PC-3 (cell line): ENCODE measurements around the gene CPZ. TPM values are rescaled to one million over a fixed set of nuclear protein-coding genes. Genes with fewer than 3 reads are reported as not detected.

Source experiments
- ATAC-seq: fragments of 200-7000 bp; cut with Tn5 transposase; 2 replicates; pipeline ENCODE4 v1.9.1; 2020; ENCODE audit warnings: mild to moderate bottlenecking, moderate library complexity
- BruUV-seq: library from RNA; stranded (reverse); fragments of 400-500 nt; replicated peaks from 2 replicates; lab custom pipeline; 2021; lab: Mats Ljungman, UMichigan
- CTCF ChIA-PET: fragments of 300-600 bp; sonication (Branson Sonifier 250); formaldehyde crosslinking; loops from one replicate; lab custom pipeline; 2022; ENCODE audit warnings: antibody characterized with exemption; lab: Charles Lee
- POLR2A ChIA-PET: fragments of 300-600 bp; sonication (Branson Sonifier 250); formaldehyde crosslinking; loops from one replicate; lab custom pipeline; 2022; ENCODE audit warnings: antibody characterized with exemption; ENCODE audit not compliant: unreplicated experiment; lab: Charles Lee
- DNase-seq: peaks from one replicate; pipeline ENCODE4 v3.0.0-alpha.2; 2015
- H2AFZ ChIP-seq: fragments of 300-600 bp; sonication (generic); 2 replicates; pipeline ENCODE4 v1.6.0; 2016; ENCODE audit warnings: antibody characterized with exemption, low read length
- H3F3A ChIP-seq: fragments of 300-600 bp; sonication (generic); one replicate; pipeline ENCODE4 v1.6.0; 2017; ENCODE audit warnings: antibody characterized with exemption, low read length, control low read depth, mild to moderate bottlenecking; ENCODE audit not compliant: unreplicated experiment
- H3K27ac ChIP-seq: fragments of 300-600 bp; sonication (generic); 2 replicates; pipeline ENCODE4 v1.5.1; 2016; ENCODE audit warnings: mild to moderate bottlenecking, low read length
- H3K27me3 ChIP-seq: fragments of 300-600 bp; sonication (generic); 2 replicates; pipeline ENCODE4 v1.6.1; 2016; ENCODE audit warnings: low read length, mixed read lengths
- H3K36me3 ChIP-seq: fragments of 300-600 bp; sonication (generic); 2 replicates; pipeline ENCODE4 v1.6.1; 2016; ENCODE audit warnings: low read depth, mixed run types, low read length, mixed read lengths
- H3K4me1 ChIP-seq: fragments of 300-600 bp; sonication (generic); 2 replicates; pipeline ENCODE4 v1.5.1; 2016; ENCODE audit warnings: low read length; ENCODE audit not compliant: insufficient read depth
- H3K4me2 ChIP-seq: fragments of 300-600 bp; sonication (generic); 2 replicates; pipeline ENCODE4 v1.6.0; 2016; ENCODE audit warnings: low read length
- H3K4me3 ChIP-seq: fragments of 300-600 bp; sonication (generic); 2 replicates; pipeline ENCODE4 v1.5.1; 2016; ENCODE audit warnings: mild to moderate bottlenecking, low read length, mixed read lengths
- H3K79me2 ChIP-seq: fragments of 300-600 bp; sonication (generic); 2 replicates; pipeline ENCODE4 v1.6.1; 2017; ENCODE audit warnings: low read length, mixed read lengths
- H3K9ac ChIP-seq: fragments of 300-600 bp; sonication (generic); 2 replicates; pipeline ENCODE4 v1.6.0; 2016; ENCODE audit warnings: mild to moderate bottlenecking, low read length
- H3K9me2 ChIP-seq: fragments of 300-600 bp; sonication (generic); replicated peaks from 2 replicates; pipeline ENCODE4 v1.6.1; 2016; ENCODE audit warnings: mixed run types, low read length, mixed read lengths
- H3K9me3 ChIP-seq: fragments of 300-600 bp; sonication (generic); 2 replicates; pipeline ENCODE4 v1.6.1; 2016; ENCODE audit warnings: low read length, mixed read lengths
- H4K20me1 ChIP-seq: fragments of 300-600 bp; sonication (generic); 2 replicates; pipeline ENCODE4 v1.6.1; 2016; ENCODE audit warnings: low read length, mixed read lengths
- EZH2 ChIP-seq: fragments of 300-600 bp; sonication (generic); IDR thresholded peaks from one replicate; pipeline ENCODE4 v1.6.1; 2017; ENCODE audit warnings: antibody characterized with exemption, mild to moderate bottlenecking, low read length; ENCODE audit not compliant: unreplicated experiment
- EZH2phosphoT487 ChIP-seq: fragments of 300-600 bp; sonication (generic); IDR thresholded peaks from 2 replicates; pipeline ENCODE4 v1.6.1; 2018; ENCODE audit warnings: mild to moderate bottlenecking, antibody characterized with exemption, low read length, borderline replicate concordance
- intact Hi-C: fragments of 100-400 bp; cut with micrococcal nuclease; formaldehyde crosslinking; loops from 2 replicates; pipeline ENCODE4 v1.9.0; 2023
- total RNA-seq: library from RNA; depleted of rRNA; stranded (reverse); fragments of >200 nt; gene quantifications from 2 replicates; pipeline ENCODE4 v1.2.3, GENCODE V29; 2014
- TF ChIP-seq, protein P1 (sequence below): fragments of 300-600 bp; sonication (generic); conservative IDR thresholded peaks from 2 replicates; pipeline ENCODE4 v1.5.1; 2017; ENCODE audit warnings: antibody characterized with exemption, low read depth, mild to moderate bottlenecking, low read length

CPZ gene
- total RNA-seq, 1 experiment from 2014 or later, result 27.9 TPM

DNA sequence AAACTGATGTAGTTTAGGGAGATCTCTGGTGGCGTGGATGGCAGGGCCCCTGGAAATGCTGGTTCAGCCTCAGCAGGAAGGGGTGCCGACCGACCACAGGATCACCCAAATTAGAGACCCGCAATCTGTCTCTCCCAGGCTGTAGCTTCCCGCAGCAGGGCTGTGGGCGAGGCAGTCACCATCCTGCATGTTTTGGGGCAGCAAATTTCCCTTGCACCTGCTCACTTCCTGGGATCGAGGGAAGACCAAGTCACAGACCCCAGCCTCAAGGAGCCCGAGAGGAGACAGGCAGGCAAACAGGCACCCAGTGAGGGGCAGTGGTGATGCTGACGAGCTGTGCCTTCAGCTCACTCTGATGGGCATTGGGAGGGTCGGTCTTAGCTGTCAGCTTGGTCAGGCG, 33.6 kb upstream of the CPZ start:
- H3K4me3 ChIP-seq, result no peak overlapping the region
- H2AFZ ChIP-seq, result no peak overlapping the region
- H3K36me3 ChIP-seq, result no peaks in the 10 kb centered on the region
- H3F3A ChIP-seq, result no peaks in the 10 kb centered on the region
- H4K20me1 ChIP-seq, result no peaks in the 10 kb centered on the region
- peak overlapping the region; percentile 92 for H3K27ac ChIP-seq
- BruUV-seq, result no TSS peak
- H3K9ac ChIP-seq, result peak overlapping the region; percentile 31; the same call in 1 of the 2 replicates
- no peaks in the 10 kb centered on the region for H3K9me2 ChIP-seq
- no peaks in the 10 kb centered on the region for H3K79me2 ChIP-seq
- intact Hi-C loops, result no loop called here
- ChIA-PET POLR2A (no interaction called here), CTCF (no interaction called here)
- no peak for DNase-seq
- H3K27me3 ChIP-seq, result no peaks in the 10 kb centered on the region
- no peak for ATAC-seq
- H3K9me3 ChIP-seq, result no peaks in the 10 kb centered on the region
- peak overlapping the region; percentile 67 for H3K4me2 ChIP-seq
- peaks cover 59% of the 10 kb centered on the region for H3K4me1 ChIP-seq
- TF ChIP-seq EZH2, result no peak
- TF ChIP-seq, protein P1, sequence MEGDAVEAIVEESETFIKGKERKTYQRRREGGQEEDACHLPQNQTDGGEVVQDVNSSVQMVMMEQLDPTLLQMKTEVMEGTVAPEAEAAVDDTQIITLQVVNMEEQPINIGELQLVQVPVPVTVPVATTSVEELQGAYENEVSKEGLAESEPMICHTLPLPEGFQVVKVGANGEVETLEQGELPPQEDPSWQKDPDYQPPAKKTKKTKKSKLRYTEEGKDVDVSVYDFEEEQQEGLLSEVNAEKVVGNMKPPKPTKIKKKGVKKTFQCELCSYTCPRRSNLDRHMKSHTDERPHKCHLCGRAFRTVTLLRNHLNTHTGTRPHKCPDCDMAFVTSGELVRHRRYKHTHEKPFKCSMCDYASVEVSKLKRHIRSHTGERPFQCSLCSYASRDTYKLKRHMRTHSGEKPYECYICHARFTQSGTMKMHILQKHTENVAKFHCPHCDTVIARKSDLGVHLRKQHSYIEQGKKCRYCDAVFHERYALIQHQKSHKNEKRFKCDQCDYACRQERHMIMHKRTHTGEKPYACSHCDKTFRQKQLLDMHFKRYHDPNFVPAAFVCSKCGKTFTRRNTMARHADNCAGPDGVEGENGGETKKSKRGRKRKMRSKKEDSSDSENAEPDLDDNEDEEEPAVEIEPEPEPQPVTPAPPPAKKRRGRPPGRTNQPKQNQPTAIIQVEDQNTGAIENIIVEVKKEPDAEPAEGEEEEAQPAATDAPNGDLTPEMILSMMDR, result no peak
- no peak for TF ChIP-seq EZH2phosphoT487

DNA sequence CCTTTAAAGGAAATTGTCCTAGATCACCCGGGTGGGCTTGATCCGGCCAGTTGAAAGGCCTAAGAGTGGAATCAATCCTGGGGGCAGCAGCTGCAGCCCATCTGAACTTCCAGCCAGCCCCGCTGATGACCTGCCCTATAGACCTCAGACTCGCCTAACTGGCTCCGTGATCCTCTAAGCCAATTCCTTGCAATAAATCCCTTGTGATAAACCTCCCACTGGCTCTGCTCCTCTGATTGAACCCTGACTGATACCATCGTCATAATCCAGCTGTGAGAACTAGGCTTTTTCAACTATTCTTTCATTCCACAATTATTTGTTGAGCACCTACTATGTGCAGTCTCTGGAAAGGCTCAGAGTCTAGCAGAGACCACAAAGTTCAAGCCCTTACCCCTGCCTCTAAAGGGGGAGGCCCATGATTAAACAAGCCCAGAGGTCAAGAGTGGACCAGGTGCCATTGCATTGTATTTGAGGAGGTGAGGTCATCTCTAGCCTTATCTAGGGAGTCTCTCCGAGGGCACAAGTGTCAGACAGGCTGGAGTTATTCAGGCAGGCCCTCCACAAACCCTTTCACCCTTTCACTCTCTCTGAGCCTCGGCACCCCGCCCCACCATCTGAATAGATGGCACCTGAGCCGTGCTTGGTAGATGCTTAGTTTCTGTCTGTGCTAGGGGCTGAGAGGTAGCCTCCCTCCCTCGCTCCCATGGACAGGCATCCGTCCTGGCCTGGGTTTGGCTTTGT, 32.9 kb upstream of the CPZ start:
- Histone ChIP-seq H3K27ac (peak overlapping the region; percentile 92), H3F3A (no peaks in the 10 kb centered on the region), H3K27me3 (no peaks in the 10 kb centered on the region), H3K9me3 (no peaks in the 10 kb centered on the region), H3K4me1 (peaks cover 59% of the 10 kb centered on the region), H3K79me2 (no peaks in the 10 kb centered on the region), H4K20me1 (no peaks in the 10 kb centered on the region), H3K9me2 (no peaks in the 10 kb centered on the region), H2AFZ (no peak overlapping the region), H3K4me3 (no peak overlapping the region), H3K9ac (peak overlapping the region; percentile 42), H3K36me3 (no peaks in the 10 kb centered on the region), H3K4me2 (peak overlapping the region; percentile 67)
- TF ChIP-seq EZH2phosphoT487 (no peak), EZH2 (no peak)
- TF ChIP-seq, protein P1, result no peak
- ChIA-PET POLR2A (no interaction called here), CTCF (no interaction called here)
- DNase-seq (peak; percentile 29), ATAC-seq (no peak)
- intact Hi-C loops, result no loop called here
- no TSS peak for BruUV-seq
